Measurements from ENCODE around the gene TUG1.

DNA sequence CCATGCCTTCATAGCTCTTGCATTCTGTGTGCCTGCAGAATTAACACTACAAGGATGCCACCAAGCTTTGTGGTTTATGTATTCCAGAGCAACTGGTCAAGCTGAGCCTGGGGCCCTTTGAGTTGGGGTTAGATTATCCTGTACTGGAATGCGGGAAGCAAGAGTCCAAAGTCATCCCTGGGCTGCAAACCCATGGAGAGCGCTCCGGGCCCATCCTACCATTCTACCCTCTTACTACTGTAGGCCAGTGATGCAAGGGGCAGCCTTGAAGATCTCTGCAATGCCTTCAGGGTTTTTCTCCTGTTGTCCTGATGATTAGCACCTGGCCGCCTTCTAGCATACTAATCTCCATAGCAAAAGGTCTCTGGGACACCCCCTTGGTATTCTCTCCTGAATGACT is 51.3 kb downstream of the TUG1 start:
- TF ChIP-seq, protein P1, sequence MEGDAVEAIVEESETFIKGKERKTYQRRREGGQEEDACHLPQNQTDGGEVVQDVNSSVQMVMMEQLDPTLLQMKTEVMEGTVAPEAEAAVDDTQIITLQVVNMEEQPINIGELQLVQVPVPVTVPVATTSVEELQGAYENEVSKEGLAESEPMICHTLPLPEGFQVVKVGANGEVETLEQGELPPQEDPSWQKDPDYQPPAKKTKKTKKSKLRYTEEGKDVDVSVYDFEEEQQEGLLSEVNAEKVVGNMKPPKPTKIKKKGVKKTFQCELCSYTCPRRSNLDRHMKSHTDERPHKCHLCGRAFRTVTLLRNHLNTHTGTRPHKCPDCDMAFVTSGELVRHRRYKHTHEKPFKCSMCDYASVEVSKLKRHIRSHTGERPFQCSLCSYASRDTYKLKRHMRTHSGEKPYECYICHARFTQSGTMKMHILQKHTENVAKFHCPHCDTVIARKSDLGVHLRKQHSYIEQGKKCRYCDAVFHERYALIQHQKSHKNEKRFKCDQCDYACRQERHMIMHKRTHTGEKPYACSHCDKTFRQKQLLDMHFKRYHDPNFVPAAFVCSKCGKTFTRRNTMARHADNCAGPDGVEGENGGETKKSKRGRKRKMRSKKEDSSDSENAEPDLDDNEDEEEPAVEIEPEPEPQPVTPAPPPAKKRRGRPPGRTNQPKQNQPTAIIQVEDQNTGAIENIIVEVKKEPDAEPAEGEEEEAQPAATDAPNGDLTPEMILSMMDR (IDR thresholded peaks at IDR 0.05; ENCODE audit: low read length) = no peak
- TF ChIP-seq EZH2 (IDR thresholded peaks at IDR 0.05; ENCODE audit: borderline replicate concordance, low read length) = no peak

Measured in OCI-LY1 (cell line).